ENCODE data around the gene SERPINB8. TPM values are rescaled to one million over a fixed set of nuclear protein-coding genes. Genes with fewer than 3 reads are reported as not detected.

SERPINB8 gene
- total RNA-seq, 2 donors from 2014 or later = 0.13 to 0.86 TPM

DNA sequence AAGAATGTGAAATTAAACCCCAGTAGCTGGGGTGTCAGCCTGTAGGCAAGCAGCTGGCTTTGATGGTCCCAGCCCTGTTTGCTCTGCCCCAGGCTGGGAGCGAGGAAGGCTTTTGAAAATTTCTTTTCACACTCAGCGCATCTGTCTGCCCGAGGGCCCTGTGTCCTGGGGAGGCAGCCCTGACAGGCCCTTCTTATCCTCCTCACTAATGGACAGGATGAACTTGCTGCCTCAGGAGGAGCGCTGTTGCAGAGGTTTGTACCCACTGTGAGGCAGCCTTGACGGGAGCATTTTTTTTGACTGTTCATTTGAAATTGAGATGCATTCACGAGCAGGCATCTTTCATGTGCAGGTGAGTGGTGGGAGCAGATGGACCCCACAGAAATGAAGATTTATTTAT lies 62.4 kb downstream of the SERPINB8 start:
- H3K4me3 ChIP-seq (ENCODE audit: low read length) = no peak overlapping the region
- WGBS, 2 experiments (ENCODE audit: insufficient coverage in 1 of 2, insufficient read length in 1 of 2) = 42 to 72% methylated on average over 5 to 6 of the region's 6 CpGs
- TF ChIP-seq, protein P1, sequence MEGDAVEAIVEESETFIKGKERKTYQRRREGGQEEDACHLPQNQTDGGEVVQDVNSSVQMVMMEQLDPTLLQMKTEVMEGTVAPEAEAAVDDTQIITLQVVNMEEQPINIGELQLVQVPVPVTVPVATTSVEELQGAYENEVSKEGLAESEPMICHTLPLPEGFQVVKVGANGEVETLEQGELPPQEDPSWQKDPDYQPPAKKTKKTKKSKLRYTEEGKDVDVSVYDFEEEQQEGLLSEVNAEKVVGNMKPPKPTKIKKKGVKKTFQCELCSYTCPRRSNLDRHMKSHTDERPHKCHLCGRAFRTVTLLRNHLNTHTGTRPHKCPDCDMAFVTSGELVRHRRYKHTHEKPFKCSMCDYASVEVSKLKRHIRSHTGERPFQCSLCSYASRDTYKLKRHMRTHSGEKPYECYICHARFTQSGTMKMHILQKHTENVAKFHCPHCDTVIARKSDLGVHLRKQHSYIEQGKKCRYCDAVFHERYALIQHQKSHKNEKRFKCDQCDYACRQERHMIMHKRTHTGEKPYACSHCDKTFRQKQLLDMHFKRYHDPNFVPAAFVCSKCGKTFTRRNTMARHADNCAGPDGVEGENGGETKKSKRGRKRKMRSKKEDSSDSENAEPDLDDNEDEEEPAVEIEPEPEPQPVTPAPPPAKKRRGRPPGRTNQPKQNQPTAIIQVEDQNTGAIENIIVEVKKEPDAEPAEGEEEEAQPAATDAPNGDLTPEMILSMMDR (conservative IDR thresholded peaks at IDR 0.05) = no peak
- no peaks in the 10 kb centered on the region for H3K36me3 ChIP-seq (ENCODE audit: control insufficient read depth, insufficient read depth, low read length)
- no peak overlapping the region for H3K9ac ChIP-seq (ENCODE audit: extremely low read depth, low read length, poor library complexity, severe bottlenecking)
- H3K27me3 ChIP-seq (ENCODE audit: control insufficient read depth, insufficient read depth, low read length, poor library complexity, severe bottlenecking) = peaks cover 96% of the 10 kb centered on the region
- H3K9me3 ChIP-seq (ENCODE audit: control insufficient read depth, low read length) = no peaks in the 10 kb centered on the region
- no peaks in the 10 kb centered on the region for H3K36me3 Mint-ChIP-seq (ENCODE audit: low read depth)
- H3K4me1 ChIP-seq (ENCODE audit: control insufficient read depth, insufficient read depth, low read length) = peaks cover 3% of the 10 kb centered on the region
- peaks cover 10% of the 10 kb centered on the region for H3K4me1 Mint-ChIP-seq
- peaks cover 93% of the 10 kb centered on the region for H3K27me3 Mint-ChIP-seq (ENCODE audit: insufficient read depth)
- H3K27ac Mint-ChIP-seq = no peak overlapping the region
- no peak overlapping the region for H3K4me3 Mint-ChIP-seq
- H3K9me3 Mint-ChIP-seq = no peaks in the 10 kb centered on the region
- DNase-seq = no peak
- H3K27ac ChIP-seq (ENCODE audit: low read depth, low read length) = no peak overlapping the region

DNA sequence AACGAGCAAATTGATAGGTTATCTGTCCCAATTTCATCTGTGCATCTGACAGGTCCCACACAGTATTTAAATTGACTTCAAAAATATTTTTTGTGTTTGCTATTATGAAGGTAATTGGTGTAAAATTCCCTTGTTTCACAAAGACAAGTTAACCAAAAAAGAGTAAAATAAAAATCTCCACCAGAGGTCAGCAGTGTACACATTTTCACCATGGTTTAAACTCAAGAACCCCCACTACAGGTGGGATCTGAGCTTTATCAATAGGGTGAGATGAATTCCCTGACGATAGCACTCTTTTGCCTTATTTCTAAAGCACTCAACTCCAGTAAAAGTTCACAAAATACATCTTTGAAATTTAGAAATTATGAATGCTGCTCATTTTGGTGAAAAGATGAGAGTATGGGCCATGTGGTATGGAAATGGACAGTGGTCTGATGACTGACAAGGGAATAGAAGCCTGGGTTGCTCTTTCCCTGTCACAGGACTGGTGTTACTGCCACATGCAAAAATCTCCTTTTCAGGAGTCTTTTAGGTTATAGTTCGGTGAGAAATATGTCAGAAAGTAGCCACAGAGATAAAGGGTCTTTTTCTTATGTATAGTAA lies 68.0 kb downstream of the SERPINB8 start:
- Mint-ChIP-seq H3K27me3 (ENCODE audit: insufficient read depth) (peaks cover 46% of the 10 kb centered on the region), H3K4me3 (no peak overlapping the region), H3K36me3 (ENCODE audit: low read depth) (peaks cover 3% of the 10 kb centered on the region), H3K9me3 (peaks cover 12% of the 10 kb centered on the region), H3K4me1 (peaks cover 3% of the 10 kb centered on the region), H3K27ac (no peak overlapping the region)
- TF ChIP-seq, protein P1 (conservative IDR thresholded peaks at IDR 0.05) = peak; percentile 85
- no peak overlapping the region for H3K27ac ChIP-seq (ENCODE audit: low read depth, low read length)
- H3K36me3 ChIP-seq (ENCODE audit: control insufficient read depth, insufficient read depth, low read length) = no peaks in the 10 kb centered on the region
- H3K9me3 ChIP-seq (ENCODE audit: control insufficient read depth, low read length) = peaks cover 8% of the 10 kb centered on the region
- peaks cover 55% of the 10 kb centered on the region for H3K27me3 ChIP-seq (ENCODE audit: control insufficient read depth, insufficient read depth, low read length, poor library complexity, severe bottlenecking)
- H3K4me3 ChIP-seq (ENCODE audit: low read length) = no peak overlapping the region
- WGBS, 2 experiments (ENCODE audit: insufficient coverage in 1 of 2, insufficient read length in 1 of 2) = 13% methylated on average over 2 of the region's 3 CpGs; no CpG with 5 or more reads in 1 of the 2 experiments
- no peak overlapping the region for H3K9ac ChIP-seq (ENCODE audit: extremely low read depth, low read length, poor library complexity, severe bottlenecking)
- no peak for DNase-seq
- H3K4me1 ChIP-seq (ENCODE audit: control insufficient read depth, insufficient read depth, low read length) = no peaks in the 10 kb centered on the region

Other genes with a start within 250 kb of the SERPINB8 start
- gene SERPINB7, start 194.7 kb upstream of the SERPINB8 start, total RNA-seq = not detected
- gene SERPINB2, start 82.4 kb upstream of the SERPINB8 start, total RNA-seq = not detected
- gene SERPINB10, start 62.1 kb upstream of the SERPINB8 start, total RNA-seq = not detected
- 1 to 10 TPM in 1 of 2 donors, under 1 TPM in 1; 0.70 to 5.5 TPM for gene HMSD, start 20.8 kb upstream of the SERPINB8 start, total RNA-seq
- not detected for gene LINC00305, start 179.0 kb downstream of the SERPINB8 start, total RNA-seq

Data from endodermal cell (in vitro differentiated cells).